Kidney (tissue), 14 donors: ENCODE results near the gene OR51B4. TPM values are rescaled to one million over a fixed set of nuclear protein-coding genes. Genes with fewer than 3 reads are reported as not detected.

Experiments used
- DNase-seq, 5 donors: peaks; one replicate each; pipeline ENCODE4 v3.0.0-alpha.2; 2013 to 2020
- FAIRE-seq: peaks from 2 replicates; lab custom pipeline; 2012; peaks lifted over from hg19 to GRCh38; lab: Jason Lieb, UNC
- H3K27ac ChIP-seq, 2 donors: one replicate each; pipeline ENCODE4 v1.7.0; 2013; ENCODE audit warnings: low read depth in 2 of 2, low read length in 2 of 2, inconsistent platforms in 1 of 2
- H3K27me3 ChIP-seq: one replicate; pipeline ENCODE4 v1.7.1; 2013; ENCODE audit warnings: low read length, inconsistent platforms; ENCODE audit not compliant: control insufficient read depth, insufficient read depth
- H3K36me3 ChIP-seq, 3 donors: one replicate each; pipeline versions ENCODE4 v1.7.0 to v1.7.1; 2013; ENCODE audit warnings: low read length in 3 of 3, control low read depth in 1 of 3, inconsistent platforms in 1 of 3; ENCODE audit not compliant: insufficient read depth in 3 of 3, control insufficient read depth in 2 of 3
- H3K4me1 ChIP-seq, 3 donors: one replicate each; pipeline versions ENCODE4 v1.7.0 to v1.7.1; 2013; ENCODE audit warnings: low read length in 3 of 3, inconsistent platforms in 1 of 3, low read depth in 1 of 3; ENCODE audit not compliant: control insufficient read depth in 2 of 3, insufficient read depth in 2 of 3
- H3K4me3 ChIP-seq, 3 donors: one replicate each; pipeline versions ENCODE4 v1.7.0 to v1.8.1; 2013; ENCODE audit warnings: low read length in 3 of 3, control low read depth in 1 of 3, inconsistent platforms in 1 of 3
- H3K9ac ChIP-seq, 3 donors: one replicate each; pipeline versions ENCODE4 v1.7.0 to v1.7.1; 2013; ENCODE audit warnings: low read length in 3 of 3, control low read depth in 1 of 3, inconsistent platforms in 1 of 3
- H3K9me3 ChIP-seq, 3 donors: one replicate each; pipeline versions ENCODE4 v1.7.0 to v1.7.1; 2013; ENCODE audit warnings: low read length in 3 of 3, control low read depth in 1 of 3, inconsistent platforms in 1 of 3; ENCODE audit not compliant: control insufficient read depth in 2 of 3, insufficient read depth in 1 of 3
- CTCF ChIP-seq: IDR thresholded peaks from 3 replicates; pipeline ENCODE4 v1.5.1; 2012; ENCODE audit warnings: mild to moderate bottlenecking, moderate library complexity, borderline replicate concordance; ENCODE audit not compliant: insufficient read depth; ENCODE audit errors: extremely low read depth
- intact Hi-C: fragments of 100-400 bp; cut with DNase I; formaldehyde crosslinking; loops from one replicate; pipeline ENCODE4 v1.11.1; 2022
- polyA plus RNA-seq: library from polyadenylated mRNA; stranded (reverse); fragments of 350-450 nt; fragmentation: Illumina TruSeq; extraction: RNeasy Lipid Tissue Mini Kit (QIAGEN cat#74804); gene quantifications from one replicate; pipeline ENCODE4 v1.2.3, GENCODE V29; 2014; ENCODE audit warnings: low read depth, low replicate concordance; ENCODE audit not compliant: insufficient read depth
- total RNA-seq: library from RNA; stranded (reverse); fragmentation: NEBNext Ultra II Directional; extraction: Animal tissue kit (Norgen Biotek cat#: 25700); gene quantifications from one replicate; pipeline ENCODE4 v1.2.1, GENCODE V29; 2021
- donor health status: control.
- donor health status: control.
- donor health status: control.
- donor health status: control.
- donor health status: control.
- donor health status: DM: yes; HTN: yes; CAD: no.
- donor health status: Normal renal cell carcinoma (clear cell type).

Gene OR51B4
- total and polyA plus RNA-seq, 2 donors from 2014 or later, result not detected

GRCh38 chr11:5307256-5308019 lies 5.7 kb upstream of the OR51B4 start:
- Histone ChIP-seq H3K9me3 (no peaks in the 10 kb centered on the region), H3K27ac (no peak overlapping the region), H3K4me1 (no peaks in the 10 kb centered on the region), H3K36me3 (no peaks in the 10 kb centered on the region), H3K4me3 (no peak overlapping the region), H3K27me3 (no peaks in the 10 kb centered on the region), H3K9ac (no peak overlapping the region)
- no peak for DNase-seq
- FAIRE-seq, result no peak
- intact Hi-C loops, result no loop called here
- no peak for TF ChIP-seq CTCF

- no peak overlapping the region for H3K4me3 ChIP-seq
- no peak for FAIRE-seq
- intact Hi-C loops, result no loop called here
- no peak for DNase-seq
- no peaks in the 10 kb centered on the region for H3K36me3 ChIP-seq
- no peaks in the 10 kb centered on the region for H3K9me3 ChIP-seq
- no peak for TF ChIP-seq CTCF
- H3K4me1 ChIP-seq, result no peaks in the 10 kb centered on the region
- no peak overlapping the region for H3K27ac ChIP-seq
- H3K9ac ChIP-seq, result no peak overlapping the region
- no peaks in the 10 kb centered on the region for H3K27me3 ChIP-seq
Measured at GRCh38 chr11:5304046-5304445, 2.3 kb upstream of the OR51B4 start.

- no peaks in the 10 kb centered on the region for H3K36me3 ChIP-seq
- H3K27me3 ChIP-seq, result no peaks in the 10 kb centered on the region
- H3K9me3 ChIP-seq, result no peaks in the 10 kb centered on the region
- H3K4me3 ChIP-seq, result no peak overlapping the region
- intact Hi-C loops, result no loop called here
- DNase-seq, result no peak
- H3K4me1 ChIP-seq, result no peaks in the 10 kb centered on the region
- no peak for FAIRE-seq
- TF ChIP-seq CTCF, result no peak
- no peak overlapping the region for H3K9ac ChIP-seq
- no peak overlapping the region for H3K27ac ChIP-seq
Measured at GRCh38 chr11:5303626-5304025, 1.9 kb upstream of the OR51B4 start.
